ENCODE results near the gene FHIT. TPM values are rescaled to one million over a fixed set of nuclear protein-coding genes. Genes with fewer than 3 reads are reported as not detected.

Gene FHIT
- total and polyA plus RNA-seq, 10 of the 15 experiments (the other 5 are each of a cell fraction or from before 2014, with no cell fraction given) = 4.2 to 14.9 (median 9.4) TPM

GRCh38 chr3:59772416-59773408 is 1478.5 kb downstream of the FHIT start:
- no peak for FAIRE-seq
- in situ Hi-C loops (cut with MboI) = no loop called here
- SMC1A ChIA-PET (ENCODE audit: uncharacterized antibody, unreplicated experiment) = interaction anchor here (1.1 to 2.1 kb wide), 7 partner anchors 9 to 85 kb away, joined by 3 to 7 read pairs (median 5); no protein-coding TSS in a partner anchor
- H3K27me3 ChIP-seq (replicated peaks in 1 of 2; ENCODE audit: control insufficient read depth in 2 of 2, insufficient read depth in 2 of 2, low read length in 1 of 2) = no peaks in the 10 kb centered on the region; a peak in 2 of 4 replicates
- TF ChIP-seq BMI1 (IDR thresholded peaks at IDR 0.05; ENCODE audit: borderline replicate concordance) (no peak), KDM1A (IDR thresholded peaks at IDR 0.05; ENCODE audit: borderline replicate concordance) (no peak), ZZZ3 (IDR thresholded peaks at IDR 0.05; ENCODE audit: control insufficient read depth, insufficient read length, low read depth) (no peak), RUNX3 (IDR thresholded peaks at IDR 0.05; ENCODE audit: low read length) (peak; percentile 73), ZNF207 (IDR thresholded peaks at IDR 0.05; ENCODE audit: borderline replicate concordance) (no peak), SRF (IDR thresholded peaks at IDR 0.05; ENCODE audit: low read depth in 2 of 2, low read length in 2 of 2) (no peak), SUPT20H (IDR thresholded peaks at IDR 0.05; ENCODE audit: borderline replicate concordance, control insufficient read depth, low read depth, low read length) (no peak), KAT2A (conservative IDR thresholded peaks at IDR 0.05; ENCODE audit: control insufficient read depth, low read depth, low read length) (no peak), SMC3 (IDR thresholded peaks at IDR 0.05; ENCODE audit: borderline replicate concordance, low read length) (no peak)
- intact Hi-C loops (cut with micrococcal nuclease; ENCODE audit: unreplicated experiment) = no loop called here
- H4K20me1 ChIP-seq (ENCODE audit: control insufficient read depth, insufficient read depth) = no peaks in the 10 kb centered on the region
- CTCF ChIA-PET = interaction anchor here (0.6 to 0.7 kb wide), 2 partner anchors 41 to 541 kb away, joined by 3 to 4 read pairs; no protein-coding TSS in a partner anchor
- H3K9me3 ChIP-seq (replicated peaks; ENCODE audit: control insufficient read depth, insufficient read depth, low read length) = no peaks in the 10 kb centered on the region
- WGBS (ENCODE audit: insufficient coverage, insufficient replicate concordance, low lambda C conversion rate, missing lambda C conversion rate) = 29% methylated on average over 12 of the region's 12 CpGs
- H3K4me3 ChIP-seq = no peak overlapping the region
- no peaks in the 10 kb centered on the region for H3K79me2 ChIP-seq (ENCODE audit: control insufficient read depth, insufficient read depth, low read length)
- no TSS peak for BruUV-seq (replicated peaks)
- peaks cover 11% of the 10 kb centered on the region for H3K4me1 ChIP-seq (ENCODE audit: control insufficient read depth, insufficient read depth, low read length)
- H2AFZ ChIP-seq (ENCODE audit: control insufficient read depth, low read depth, low read length) = no peak overlapping the region
- no peak overlapping the region for H3K27ac ChIP-seq (ENCODE audit: control insufficient read depth, insufficient read depth)
- DNase-seq (ENCODE audit: low read depth, low spot score) = no peak
- peak; percentile 83 for ATAC-seq
- peak overlapping the region; percentile 38 for H3K4me2 ChIP-seq (ENCODE audit: control insufficient read depth, insufficient read depth)
- RAD21 ChIA-PET (ENCODE audit: unreplicated experiment) = interaction anchor here (0.7 to 1.3 kb wide), 3 partner anchors 13 to 85 kb away, joined by 3 read pairs; no protein-coding TSS in a partner anchor
- POLR2A ChIA-PET = no interaction called here
- H3K9ac ChIP-seq (ENCODE audit: control insufficient read depth, insufficient read depth, low read length) = no peak overlapping the region
- H3K36me3 ChIP-seq (ENCODE audit: control insufficient read depth in 2 of 2, insufficient read depth in 2 of 2, low read length in 1 of 2) = no peaks in the 10 kb centered on the region
